ENCODE results near the gene HOOK1. TPM values are rescaled to one million over a fixed set of nuclear protein-coding genes. Genes with fewer than 3 reads are reported as not detected.

HOOK1 gene
- polyA plus RNA-seq, 1 of the 3 experiments (the other 2 are of a cell fraction): 0.35 TPM

- Histone ChIP-seq H3K27ac (ENCODE audit: low read depth in 2 of 2, low read length in 1 of 2) (no peak overlapping the region), H3F3A (replicated peaks; ENCODE audit: insufficient read depth) (no peaks in the 10 kb centered on the region), H3K4me1 (ENCODE audit: control insufficient read depth in 1 of 2, insufficient read depth in 2 of 2, low read depth in 1 of 2, low read length in 1 of 2) (no peaks in the 10 kb centered on the region), H3K27me3 (ENCODE audit: insufficient read depth) (no peaks in the 10 kb centered on the region), H3K9me2 (no peaks in the 10 kb centered on the region), H3K4me3 (ENCODE audit: low read depth in 2 of 2, low read length in 1 of 2) (no peak overlapping the region), H4K20me1 (ENCODE audit: insufficient read depth) (no peaks in the 10 kb centered on the region), H3K36me3 (replicated peaks in 1 of 2; ENCODE audit: control insufficient read depth in 1 of 2, insufficient read depth in 2 of 2, low read length in 1 of 2) (no peaks in the 10 kb centered on the region), H3K4me2 (no peak overlapping the region), H3K9me3 (no peaks in the 10 kb centered on the region), H3K9ac (no peak overlapping the region), H2AFZ (ENCODE audit: low read depth) (no peak overlapping the region), H3K79me2 (ENCODE audit: insufficient read depth) (no peaks in the 10 kb centered on the region)
- CTCF ChIA-PET: interaction anchor here (3.0 kb wide), 1 partner anchor 29 kb away, joined by 13 read pairs; no protein-coding TSS in a partner anchor
- DNase-seq: no peak
- POLR2A ChIA-PET: no interaction called here
- 54% methylated on average over 2 of the region's 2 CpGs for WGBS (ENCODE audit: low lambda C conversion rate)
- TF ChIP-seq TEAD4 (IDR thresholded peaks at IDR 0.05; ENCODE audit: borderline replicate concordance, insufficient read depth): no peak
- no peak for TF ChIP-seq ZBTB33 (IDR thresholded peaks at IDR 0.05; ENCODE audit: borderline replicate concordance, low read depth)
- no peak for TF ChIP-seq ELF1 (IDR thresholded peaks at IDR 0.05)
- TF ChIP-seq RFX5 (IDR thresholded peaks at IDR 0.05; ENCODE audit: low read length): no peak
- no peak for TF ChIP-seq FOSL2 (IDR thresholded peaks at IDR 0.05; ENCODE audit: borderline replicate concordance, low read depth)
- TF ChIP-seq SMC3 (IDR thresholded peaks at IDR 0.05; ENCODE audit: low read depth, low read length): no peak
- no peak for TF ChIP-seq RAD21 (IDR thresholded peaks at IDR 0.05; ENCODE audit: low read length)
- no peak for TF ChIP-seq GABPA (IDR thresholded peaks at IDR 0.05; ENCODE audit: low read depth)
- TF ChIP-seq FOXM1 (IDR thresholded peaks at IDR 0.05; ENCODE audit: low read depth): no peak
- no peak for TF ChIP-seq RCOR1 (IDR thresholded peaks at IDR 0.05; ENCODE audit: low read length)
- TF ChIP-seq EP300 (IDR thresholded peaks at IDR 0.05; ENCODE audit: borderline replicate concordance in 1 of 2, low read depth in 1 of 2, low read length in 1 of 2): no peak
- TF ChIP-seq PBX3 (IDR thresholded peaks at IDR 0.05): no peak
- no peak for TF ChIP-seq CTCF (IDR thresholded peaks at IDR 0.05)
- TF ChIP-seq JUND (IDR thresholded peaks at IDR 0.05): no peak
- TF ChIP-seq FOXJ3 (CRISPR knock-in tag; IDR thresholded peaks at IDR 0.05): no peak
- TF ChIP-seq MEF2A (IDR thresholded peaks at IDR 0.05; ENCODE audit: borderline replicate concordance, low read depth): no peak
Measured at GRCh38 chr1:59917785-59918180, 103.0 kb downstream of the HOOK1 start.

Measured in SK-N-SH (cell line).